ENCODE results near the gene HMGB1. TPM values are rescaled to one million over a fixed set of nuclear protein-coding genes. Genes with fewer than 3 reads are reported as not detected.

HMGB1 gene
- total and polyA plus RNA-seq, 2 of the 4 experiments (the other 2 are of a cell fraction): 185 to 276 TPM

DNA sequence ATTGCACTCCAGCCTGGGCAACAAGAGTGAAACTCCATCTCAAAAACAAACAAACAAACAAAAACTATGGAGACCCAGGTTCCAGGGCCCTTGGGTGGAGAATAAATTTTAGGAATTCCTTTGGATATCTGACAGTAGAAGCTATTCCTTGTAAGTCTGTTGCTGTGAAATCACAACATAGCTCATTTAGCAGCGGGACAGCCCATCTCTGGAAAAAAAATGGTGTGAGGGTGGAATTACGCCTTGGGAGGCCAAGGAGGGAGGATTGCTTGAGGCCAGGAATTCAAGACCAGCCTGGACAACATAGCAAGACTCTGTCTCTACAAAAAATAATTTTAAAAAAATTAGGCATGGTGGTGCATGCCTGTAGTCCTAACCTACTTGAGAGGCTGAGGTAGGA, 15.7 kb downstream of the HMGB1 start:
- CTCF ChIA-PET: no interaction called here
- no CpG with 5 or more reads among the region's 2 CpGs for WGBS, 2 experiments (ENCODE audit: extremely low coverage in 2 of 2, insufficient read length in 1 of 2)
- H3K9me1 ChIP-seq (ENCODE audit: insufficient read depth, low read length): no peaks in the 10 kb centered on the region

More for the DNA sequence above, 15.7 kb downstream of the HMGB1 start:
- dilution Hi-C loops (cut with HindIII; ENCODE audit: low sequenced_read_pairs, unreplicated experiment): no loop called here
- Histone ChIP-seq H2AK5ac (ENCODE audit: low read depth, low read length) (no peak overlapping the region), H4K20me1 (ENCODE audit: insufficient read depth, low read length) (no peaks in the 10 kb centered on the region), H4K5ac (ENCODE audit: low read depth, low read length) (no peak overlapping the region), H2BK120ac (ENCODE audit: low read depth, low read length) (no peak overlapping the region), H4K91ac (ENCODE audit: insufficient read depth, low read depth, low read length) (no peak overlapping the region), H3K4me2 (ENCODE audit: low read depth, low read length) (no peak overlapping the region), H4K8ac (ENCODE audit: low read depth in 2 of 2, low read length in 2 of 2) (no peak overlapping the region), H3K56ac (ENCODE audit: extremely low read depth, insufficient read depth, low read length) (no peak overlapping the region), H2AK9ac (replicated peaks; ENCODE audit: low read depth, low read length, poor library complexity) (no peak overlapping the region), H3K18ac (ENCODE audit: low read depth, low read length) (no peak overlapping the region), H3K23ac (ENCODE audit: low read depth, low read length) (no peak overlapping the region), H2BK15ac (ENCODE audit: low read depth, low read length) (no peak overlapping the region), H2BK5ac (ENCODE audit: low read depth, low read length, poor library complexity, severe bottlenecking) (no peak overlapping the region), H2BK20ac (ENCODE audit: low read depth, low read length) (no peak overlapping the region), H3K4me1 (ENCODE audit: control insufficient read depth, insufficient read depth, low read length) (peaks cover 7% of the 10 kb centered on the region), H3K14ac (replicated peaks; ENCODE audit: low read depth, low read length) (no peak overlapping the region), H3K36me3 (ENCODE audit: control insufficient read depth, insufficient read depth, low read length) (no peaks in the 10 kb centered on the region), H2AFZ (replicated peaks; ENCODE audit: low read length, poor library complexity) (no peak overlapping the region), H3K27me3 (ENCODE audit: control insufficient read depth, insufficient read depth, low read length) (no peaks in the 10 kb centered on the region), H3K79me1 (ENCODE audit: low read depth in 1 of 2, low read length in 2 of 2) (no peaks in the 10 kb centered on the region), H3K9me3 (ENCODE audit: control insufficient read depth, insufficient read depth, low read length) (no peaks in the 10 kb centered on the region), H3K9ac (ENCODE audit: low read depth, low read length) (no peak overlapping the region), H3K4me3 (ENCODE audit: insufficient read depth, low read depth, low read length) (no peak overlapping the region), H3K4ac (ENCODE audit: low read depth, low read length) (no peak overlapping the region), H3K27ac (ENCODE audit: insufficient read depth, low read length) (no peak overlapping the region)
- intact Hi-C loops (cut with micrococcal nuclease): no loop called here
- POLR2A ChIA-PET (ENCODE audit: unreplicated experiment): interaction anchor here (0.5 kb wide), 1 partner anchor 89 kb away, joined by 6 read pairs; no protein-coding TSS in a partner anchor
- BruUV-seq (replicated peaks): no TSS peak
- ATAC-seq (ENCODE audit: low read depth) (no peak), DNase-seq (no peak)
- in situ Hi-C loops (cut with MboI; ENCODE audit: low sequenced_read_pairs): loop anchor here (25.0 kb wide), 1 partner anchor 362 kb away; no protein-coding TSS in a partner anchor
- TF ChIP-seq MAZ (IDR thresholded peaks at IDR 0.05; ENCODE audit: borderline replicate concordance, low read depth, low read length): no peak
- no peak for TF ChIP-seq MAFK (IDR thresholded peaks at IDR 0.05; ENCODE audit: low read depth, low read length)
- TF ChIP-seq BHLHE40 (IDR thresholded peaks at IDR 0.05; ENCODE audit: low read depth, low read length): no peak
- no peak for TF ChIP-seq MXI1 (IDR thresholded peaks at IDR 0.05; ENCODE audit: borderline replicate concordance, low read depth, low read length)
- no peak for TF ChIP-seq RAD21 (IDR thresholded peaks at IDR 0.05; ENCODE audit: low read length)
- TF ChIP-seq NFE2L2 (IDR thresholded peaks at IDR 0.05; ENCODE audit: low read depth, low read length): no peak
- TF ChIP-seq SMC3 (IDR thresholded peaks at IDR 0.05; ENCODE audit: low read depth, low read length): no peak
- TF ChIP-seq, protein P1, sequence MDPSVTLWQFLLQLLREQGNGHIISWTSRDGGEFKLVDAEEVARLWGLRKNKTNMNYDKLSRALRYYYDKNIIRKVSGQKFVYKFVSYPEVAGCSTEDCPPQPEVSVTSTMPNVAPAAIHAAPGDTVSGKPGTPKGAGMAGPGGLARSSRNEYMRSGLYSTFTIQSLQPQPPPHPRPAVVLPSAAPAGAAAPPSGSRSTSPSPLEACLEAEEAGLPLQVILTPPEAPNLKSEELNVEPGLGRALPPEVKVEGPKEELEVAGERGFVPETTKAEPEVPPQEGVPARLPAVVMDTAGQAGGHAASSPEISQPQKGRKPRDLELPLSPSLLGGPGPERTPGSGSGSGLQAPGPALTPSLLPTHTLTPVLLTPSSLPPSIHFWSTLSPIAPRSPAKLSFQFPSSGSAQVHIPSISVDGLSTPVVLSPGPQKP (IDR thresholded peaks at IDR 0.05; ENCODE audit: borderline replicate concordance, low read depth, low read length): no peak
- TF ChIP-seq CHD1 (IDR thresholded peaks at IDR 0.05; ENCODE audit: low read depth, low read length): no peak
- TF ChIP-seq, protein P2, sequence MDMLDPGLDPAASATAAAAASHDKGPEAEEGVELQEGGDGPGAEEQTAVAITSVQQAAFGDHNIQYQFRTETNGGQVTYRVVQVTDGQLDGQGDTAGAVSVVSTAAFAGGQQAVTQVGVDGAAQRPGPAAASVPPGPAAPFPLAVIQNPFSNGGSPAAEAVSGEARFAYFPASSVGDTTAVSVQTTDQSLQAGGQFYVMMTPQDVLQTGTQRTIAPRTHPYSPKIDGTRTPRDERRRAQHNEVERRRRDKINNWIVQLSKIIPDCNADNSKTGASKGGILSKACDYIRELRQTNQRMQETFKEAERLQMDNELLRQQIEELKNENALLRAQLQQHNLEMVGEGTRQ (IDR thresholded peaks at IDR 0.05; ENCODE audit: low read depth, low read length): no peak
- no peak for TF ChIP-seq RCOR1 (IDR thresholded peaks at IDR 0.05; ENCODE audit: insufficient replicate concordance, low read length)
- no peak for TF ChIP-seq RFX5 (IDR thresholded peaks at IDR 0.05; ENCODE audit: low read depth, low read length)
